Suprapubic skin (tissue), 3 donors: Measurements from ENCODE around the gene RAB3C.
"Not testable (repeated sequence)": the region's sequence is repeated elsewhere in the genome, so short reads cannot be mapped to it uniquely, and the experiment has no call there.

ENCODE experiments used
- CTCF ChIP-seq, 2 donors: fragments of 200-600 bp in 1 of 2; fragments of 450-650 bp in 1 of 2; sonication (generic) in 1 of 2; IDR thresholded peaks; one replicate each; pipeline ENCODE4 v1.5.1; 2016 to 2019; ENCODE audit warnings: antibody characterized with exemption in 2 of 2, mild to moderate bottlenecking in 1 of 2, moderate library complexity in 1 of 2
- POLR2AphosphoS5 ChIP-seq, 3 donors: sonication (generic); formaldehyde crosslinking; IDR thresholded peaks; one replicate each; pipeline ENCODE4 v1.6.1; 2017; ENCODE audit warnings: antibody characterized with exemption in 3 of 3

- TF ChIP-seq CTCF, POLR2AphosphoS5 (IDR thresholded peaks at IDR 0.05): not testable (repeated sequence)
Observed at GRCh38 chr5:58710425-58710824, 127.5 kb downstream of the RAB3C start.
